ENCODE results near the gene CHST4.
"Not testable (repeated sequence)": the region's sequence is repeated elsewhere in the genome, so short reads cannot be mapped to it uniquely, and the experiment has no call there.

The CHST4 gene

GRCh38 chr16:71572497-71573116 is 46.4 kb downstream of the CHST4 start:
- DNase-seq: no peak

- no peak for DNase-seq
These were observed 47.3 kb downstream of the CHST4 start for GRCh38 chr16:71573387-71574094.

- DNase-seq: no peak
These were observed 48.5 kb downstream of the CHST4 start for GRCh38 chr16:71574702-71575101.

- DNase-seq: no peak
These were observed 50.7 kb downstream of the CHST4 start, which contains the start of gene TAT for GRCh38 chr16:71576971-71577370. TAT (minus strand) TSS chr16:71577092; CDS start chr16:71576415, 677 bp downstream.

GRCh38 chr16:71582553-71582848 is 56.3 kb downstream of the CHST4 start:
- DNase-seq: not testable (repeated sequence)

- DNase-seq: no peak
These were observed 58.5 kb downstream of the CHST4 start for GRCh38 chr16:71584543-71585317.

DNA sequence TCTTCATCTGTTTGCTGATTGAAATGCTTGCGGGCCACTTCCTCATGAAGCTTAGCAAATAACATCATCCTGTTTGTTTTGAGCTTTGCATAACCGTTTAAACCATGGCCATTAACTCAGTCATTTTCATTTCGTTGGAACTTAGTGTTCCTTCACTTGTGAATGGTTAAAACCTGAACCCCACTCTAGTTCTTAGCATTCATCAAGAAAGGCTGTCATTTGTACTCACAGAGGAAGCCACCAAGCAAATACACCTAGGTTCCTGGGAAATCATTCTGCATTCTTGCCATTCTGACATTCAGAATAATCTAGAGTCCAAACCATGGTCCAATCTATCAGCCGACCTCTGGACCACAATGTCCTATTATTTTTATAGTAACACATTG is 59.1 kb downstream of the CHST4 start:
- no peak for DNase-seq

All from NCI-H146 (cell line).